ENCODE results near the gene NKG7.

The NKG7 gene

DNA sequence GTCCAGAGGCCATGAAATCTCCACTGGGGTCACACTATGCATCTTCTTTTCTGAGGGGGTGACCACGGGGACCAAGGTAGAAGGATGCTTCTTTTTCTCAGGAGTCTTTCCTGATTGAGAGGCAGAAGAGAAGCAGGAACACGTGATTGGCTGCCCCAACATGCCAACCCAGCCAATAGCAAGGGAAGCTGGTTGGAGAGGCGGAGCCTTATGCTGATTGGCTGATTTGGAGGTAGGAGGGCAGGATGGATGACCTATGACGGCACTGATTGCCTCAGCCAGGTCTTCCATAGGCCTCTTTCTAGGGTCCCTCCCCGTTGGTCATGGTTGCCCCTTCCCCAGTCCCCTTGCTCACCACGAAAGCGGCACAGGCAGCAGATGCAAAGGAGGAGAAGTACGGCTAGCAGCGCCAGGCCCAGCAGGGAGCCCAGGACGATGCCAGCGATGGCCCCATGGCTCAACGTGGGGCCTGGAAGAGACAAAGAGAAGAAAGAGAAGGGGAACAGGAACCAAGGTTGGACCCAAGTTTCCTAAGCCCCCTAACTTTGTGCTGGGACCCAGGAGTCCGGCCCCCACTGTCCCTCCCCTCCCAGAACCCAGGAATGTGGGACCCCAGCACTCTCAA lies 38.5 kb downstream of the NKG7 start:
- no peak for DNase-seq

DNA sequence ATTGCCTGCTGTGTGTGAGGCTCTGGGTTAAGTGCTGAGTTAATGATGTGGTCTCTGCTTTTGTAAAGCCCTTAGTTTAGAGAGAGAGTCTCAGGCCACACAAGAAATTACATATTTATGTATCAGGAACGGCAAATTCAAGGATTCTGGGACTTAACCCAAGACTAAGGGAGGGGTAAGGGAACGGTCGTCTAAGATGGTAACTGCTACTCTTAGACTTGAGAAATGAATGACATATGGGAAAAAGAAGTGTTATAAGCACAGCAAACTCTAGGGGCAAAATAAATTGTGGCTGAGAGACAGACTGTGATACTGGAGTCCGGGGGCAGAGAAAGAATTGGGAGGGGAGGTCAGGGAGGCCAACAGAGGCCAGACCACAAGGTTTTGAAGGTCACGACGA lies 40.7 kb downstream of the NKG7 start:
- no peak for DNase-seq

DNA sequence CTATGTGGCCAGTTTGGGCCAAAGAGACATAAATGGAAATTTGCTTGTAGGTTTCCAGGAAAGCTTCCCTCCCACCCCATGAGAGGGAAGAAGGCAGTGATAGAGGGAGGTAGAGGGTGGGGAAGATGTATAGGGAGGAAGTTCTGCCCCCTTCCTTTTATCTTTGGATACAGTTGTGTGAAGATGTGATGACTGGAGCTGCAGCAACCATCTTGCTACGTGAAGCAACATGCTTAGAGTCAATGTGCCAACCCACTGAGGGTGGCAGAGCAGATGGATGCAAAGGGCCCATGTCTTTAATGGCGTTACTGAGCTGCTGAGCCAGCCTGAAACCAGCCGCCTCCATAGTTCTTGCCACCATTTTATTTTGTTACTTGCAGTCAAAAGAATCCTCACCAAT lies 41.3 kb downstream of the NKG7 start:
- no peak for DNase-seq

DNA sequence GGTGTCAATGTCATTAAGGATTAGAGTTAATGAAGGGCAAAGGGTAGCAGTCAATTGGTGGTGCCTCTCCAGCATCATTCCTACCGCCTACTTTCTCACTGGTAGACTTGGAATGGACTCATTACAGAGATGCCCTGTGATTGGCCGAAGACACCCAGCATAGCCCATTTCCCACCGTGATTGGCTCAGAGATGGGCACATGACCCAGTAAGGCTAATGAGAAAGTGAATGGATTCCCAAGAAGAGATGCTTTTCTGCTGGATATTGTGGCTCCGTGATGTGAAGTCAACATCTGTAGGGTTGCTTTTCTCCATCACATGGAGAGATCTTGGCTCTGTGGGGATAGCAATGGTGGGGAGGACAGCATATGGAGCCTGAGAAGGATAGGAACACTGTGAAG lies 42.1 kb downstream of the NKG7 start:
- no peak for DNase-seq

DNA sequence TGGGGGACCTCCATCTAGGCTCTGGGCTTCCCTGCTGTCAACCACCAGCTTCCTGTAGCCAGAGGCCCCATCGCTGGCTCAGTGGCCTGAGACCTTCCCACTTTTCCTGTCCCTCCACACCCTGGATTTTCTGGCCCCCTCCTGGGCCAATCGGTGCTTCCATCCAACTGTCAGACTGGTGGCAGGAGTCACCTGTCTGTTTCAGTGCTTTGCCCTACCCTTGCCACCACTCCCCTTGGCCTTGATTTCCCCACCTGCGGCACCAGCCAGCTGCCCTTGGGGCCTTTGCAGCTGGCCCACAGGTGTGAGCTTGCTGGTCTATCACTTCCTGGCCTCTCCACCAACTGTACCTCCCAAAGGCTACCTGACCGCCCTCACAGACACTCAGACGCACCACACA lies 43.0 kb downstream of the NKG7 start:
- DNase-seq: no peak

DNA sequence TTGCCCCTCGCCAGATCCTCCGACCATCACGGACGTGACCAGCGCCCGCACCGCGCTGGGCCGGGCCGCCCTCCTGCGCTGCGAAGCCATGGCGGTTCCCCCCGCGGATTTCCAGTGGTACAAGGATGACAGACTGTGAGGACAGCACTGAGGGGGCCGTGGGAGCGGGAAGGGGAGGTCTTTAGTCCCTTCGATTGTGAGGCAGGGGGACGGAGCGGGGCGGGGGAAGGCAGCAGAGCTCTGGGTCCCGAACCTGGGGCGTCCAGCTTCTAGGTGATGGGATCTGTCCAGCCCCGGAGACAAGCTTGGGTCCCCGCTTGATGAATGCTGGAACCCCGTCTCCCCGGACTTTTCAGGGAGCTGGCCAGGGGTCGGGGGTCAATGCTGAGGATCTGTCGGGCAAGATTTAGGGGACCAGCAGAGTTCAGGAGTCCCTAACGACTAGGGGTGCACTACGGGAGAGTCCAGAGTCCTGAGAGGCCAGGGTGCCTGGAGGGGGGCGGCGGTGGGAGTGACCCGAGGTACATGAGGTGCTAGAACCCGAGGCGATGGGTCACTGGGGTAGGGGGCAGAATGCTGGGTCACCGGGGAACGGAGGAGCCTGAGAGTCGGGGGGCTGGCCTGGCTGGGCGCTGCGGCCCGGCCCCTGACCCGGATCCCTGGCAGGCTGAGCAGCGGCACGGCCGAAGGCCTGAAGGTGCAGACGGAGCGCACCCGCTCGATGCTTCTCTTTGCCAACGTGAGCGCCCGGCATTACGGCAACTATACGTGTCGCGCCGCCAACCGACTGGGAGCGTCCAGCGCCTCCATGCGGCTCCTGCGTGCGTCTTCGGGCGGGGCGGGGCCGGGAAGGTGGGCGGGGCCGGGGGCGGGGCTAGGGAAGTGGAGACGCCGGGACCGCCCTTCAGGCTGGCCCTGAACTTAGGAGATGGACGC lies 45.1 kb downstream of the NKG7 start:
- no peak for DNase-seq

DNA sequence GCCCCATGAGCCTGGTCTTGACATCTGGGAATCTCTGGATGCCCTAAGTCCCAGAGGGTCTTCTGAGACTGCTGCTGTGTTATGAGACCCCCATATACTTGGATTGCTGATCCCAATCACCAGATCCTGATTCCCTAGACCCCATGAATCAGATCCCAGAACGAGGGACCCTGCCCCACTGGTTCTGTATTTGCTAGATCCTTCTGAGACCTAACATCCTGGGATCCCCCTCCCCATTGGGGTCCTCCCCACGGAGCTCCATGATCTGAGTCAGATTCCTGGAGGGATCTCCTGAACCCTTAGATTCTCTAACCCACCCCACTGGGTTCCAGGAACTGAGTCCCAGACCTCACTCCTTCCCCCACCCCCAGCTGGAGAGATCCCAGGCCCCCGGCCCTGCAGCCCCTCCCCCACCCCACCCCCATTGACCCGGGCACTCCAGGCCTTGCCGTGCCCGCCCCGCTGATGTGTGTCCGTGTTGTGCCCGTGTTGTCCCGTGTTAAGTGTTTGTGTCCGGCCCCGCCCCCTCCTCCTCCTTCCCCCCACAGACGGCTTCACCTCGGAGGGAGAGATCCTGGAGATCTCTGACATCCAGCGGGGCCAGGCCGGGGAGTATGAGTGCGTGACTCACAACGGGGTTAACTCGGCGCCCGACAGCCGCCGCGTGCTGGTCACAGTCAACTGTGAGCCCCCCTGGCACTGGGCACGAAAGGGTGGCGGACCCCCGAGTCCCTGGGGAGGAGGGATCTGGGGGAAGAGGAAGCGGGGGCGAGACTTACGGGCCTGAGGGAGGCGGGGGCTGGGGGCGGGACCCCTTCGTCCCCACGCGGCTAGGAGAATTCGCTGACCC lies 46.0 kb downstream of the NKG7 start:
- no peak for DNase-seq

DNA sequence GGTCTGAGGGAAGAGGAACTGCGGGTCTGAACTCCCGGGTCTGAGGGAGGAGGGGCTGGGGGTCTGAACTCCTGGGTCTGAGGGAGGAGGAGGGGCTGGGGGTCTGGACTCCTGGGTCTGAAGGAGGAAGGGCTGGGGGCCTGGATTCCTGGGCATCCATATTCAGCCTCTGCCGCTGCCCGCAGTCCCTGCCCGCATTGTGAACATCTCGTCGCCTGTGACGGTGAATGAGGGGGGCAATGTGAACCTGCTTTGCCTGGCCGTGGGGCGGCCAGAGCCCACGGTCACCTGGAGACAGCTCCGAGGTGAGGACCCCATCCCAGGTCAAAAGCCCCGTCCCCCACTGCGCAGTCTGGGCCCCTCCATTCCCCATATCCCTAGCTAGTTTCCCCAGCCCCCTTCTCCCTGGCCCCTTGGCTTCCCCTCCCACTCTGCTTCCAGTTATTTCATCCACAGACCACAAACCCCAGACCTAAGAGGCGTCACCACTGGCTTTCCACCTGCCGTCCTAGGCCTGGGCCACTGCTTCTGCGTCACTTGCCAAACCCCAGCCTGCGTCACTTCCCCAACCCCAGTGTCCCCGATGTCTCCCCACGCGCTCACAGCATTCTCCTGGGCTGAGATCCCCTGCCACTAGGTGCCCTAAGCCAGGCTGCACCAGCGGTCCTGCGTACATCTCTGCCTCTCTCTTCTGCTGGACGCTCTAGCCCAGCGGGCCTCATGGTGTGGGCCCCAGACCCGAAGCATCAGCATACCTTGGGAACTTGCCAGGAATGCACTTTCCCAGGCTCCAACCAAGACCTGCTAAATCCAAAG lies 47.1 kb downstream of the NKG7 start:
- no peak for DNase-seq

DNA sequence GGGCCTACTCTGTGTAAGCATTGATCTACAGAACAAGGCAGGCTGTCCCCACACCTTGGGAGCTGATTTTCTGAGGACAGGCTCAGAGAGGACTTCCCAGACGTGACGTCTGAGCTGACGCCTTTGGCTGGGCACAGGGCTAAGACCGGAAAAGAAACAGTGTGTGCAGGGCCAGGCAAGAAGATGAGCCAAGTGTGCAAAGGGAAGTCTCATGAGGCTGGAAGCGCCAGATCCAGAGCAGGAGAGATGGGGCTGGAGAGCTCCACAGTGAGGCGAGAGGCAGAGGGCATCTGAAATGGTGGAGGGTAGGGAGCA lies 48.3 kb downstream of the NKG7 start:
- DNase-seq: no peak

DNA sequence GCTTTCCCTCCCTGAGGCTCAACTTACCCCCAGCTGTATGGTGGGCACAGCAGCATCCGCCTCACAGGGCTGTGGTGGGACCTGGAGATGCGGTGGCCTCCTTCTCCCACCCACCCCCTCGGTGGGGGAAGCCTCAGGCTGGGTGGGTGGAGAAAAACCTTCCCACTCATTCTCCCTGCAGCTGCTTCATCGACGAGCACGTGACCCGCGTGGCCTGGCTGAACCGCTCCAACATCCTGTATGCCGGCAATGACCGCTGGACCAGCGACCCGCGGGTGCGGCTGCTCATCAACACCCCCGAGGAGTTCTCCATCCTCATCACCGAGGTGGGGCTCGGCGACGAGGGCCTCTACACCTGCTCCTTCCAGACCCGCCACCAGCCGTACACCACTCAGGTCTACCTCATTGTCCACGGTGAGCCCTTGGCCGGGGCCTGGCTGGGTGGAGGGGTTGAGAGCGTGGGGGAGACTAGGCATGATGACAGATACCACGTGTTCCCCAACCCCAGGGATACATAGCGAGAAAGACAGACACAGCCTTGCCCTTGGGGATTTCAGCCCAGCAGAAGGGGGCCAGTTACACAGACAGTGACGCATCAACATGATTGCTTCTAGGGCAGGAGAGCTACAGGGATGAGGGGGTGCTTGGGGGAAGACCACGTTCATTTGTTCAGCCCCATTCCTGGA lies 48.8 kb downstream of the NKG7 start:
- DNase-seq: no peak

DNA sequence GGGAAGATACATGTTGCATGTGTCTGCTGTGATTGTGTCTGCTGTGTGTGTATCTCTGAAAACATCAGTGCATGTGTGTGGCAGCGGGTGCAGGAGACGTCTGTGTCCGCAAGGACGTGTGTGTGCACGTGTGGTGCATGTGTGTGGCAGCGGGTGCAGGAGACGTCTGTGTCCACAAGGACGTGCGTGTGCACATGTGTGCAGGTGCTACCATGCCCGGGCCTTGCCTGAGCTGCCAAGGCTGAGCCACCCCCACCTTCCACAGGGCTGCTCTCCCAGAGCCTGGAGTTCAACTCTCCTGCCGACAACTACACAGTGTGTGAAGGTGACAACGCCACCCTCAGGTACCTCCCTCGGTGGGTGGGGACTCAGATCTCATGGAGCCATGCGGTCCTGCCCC lies 50.7 kb downstream of the NKG7 start:
- no peak for DNase-seq

All from NCI-H2081 treated with DMSO at 0.1 percent for 48 hours (cell line).